SK-N-MC (cell line): ENCODE results near the gene SV2C.
A peak's percentile ranks its signal among the peaks of the same experiment; 100 is the strongest.

ENCODE experiments used
- DNase-seq: peaks from one replicate; pipeline ENCODE4 v3.0.0-alpha.2; 2011; ENCODE audit warnings: low read depth, low spot score
- H3K27ac ChIP-seq: fragments of 200-600 bp; sonication (generic); 2 replicates; pipeline ENCODE4 v1.5.1; 2016; ENCODE audit warnings: mixed run types
- H3K36me3 ChIP-seq: fragments of 200-600 bp; sonication (generic); 2 replicates; pipeline ENCODE4 v1.6.1; 2017; ENCODE audit warnings: antibody characterized with exemption, low read length, mixed read lengths; ENCODE audit not compliant: insufficient read depth
- H3K4me3 ChIP-seq: fragments of 200-600 bp; sonication (generic); 2 replicates; pipeline ENCODE4 v1.5.1; 2016
- H3K9ac ChIP-seq: fragments of 200-600 bp; sonication (generic); 2 replicates; pipeline ENCODE4 v1.8.0; 2017; ENCODE audit warnings: mixed run types, mixed read lengths; ENCODE audit not compliant: insufficient read length
- H3K9me3 ChIP-seq: fragments of 200-600 bp; sonication (generic); 2 replicates; pipeline ENCODE4 v1.6.1; 2017; ENCODE audit warnings: low read depth, mild to moderate bottlenecking, antibody characterized with exemption, low read length, moderate library complexity, mixed read lengths
- EZH2 ChIP-seq: fragments of 200-600 bp; sonication (generic); IDR thresholded peaks from one replicate; pipeline ENCODE4 v1.6.1; 2017; ENCODE audit warnings: antibody characterized with exemption
- FOXP2 ChIP-seq: optimal IDR thresholded peaks from 2 replicates; pipeline ENCODE3; 2011; ENCODE audit warnings: mild to moderate bottlenecking, moderate library complexity; ENCODE audit not compliant: insufficient read depth; ENCODE audit errors: extremely low read length, control extremely low read depth
- POLR2AphosphoS5 ChIP-seq: IDR thresholded peaks from 2 replicates; pipeline ENCODE4 v1.6.1; 2012; ENCODE audit warnings: mild to moderate bottlenecking, low read depth, low read length, borderline replicate concordance

SV2C gene

GRCh38 chr5:76388236-76388635 is 305.1 kb downstream of the SV2C start:
- no peaks in the 10 kb centered on the region for H3K9me3 ChIP-seq
- H3K4me3 ChIP-seq = no peak overlapping the region
- no peak for DNase-seq
- no peaks in the 10 kb centered on the region for H3K36me3 ChIP-seq
- H3K27ac ChIP-seq = no peak overlapping the region
- TF ChIP-seq FOXP2 (no peak), EZH2 (no peak), POLR2AphosphoS5 (no peak)
- no peak overlapping the region for H3K9ac ChIP-seq

GRCh38 chr5:76388791-76389512 is 305.8 kb downstream of the SV2C start:
- H3K9me3 ChIP-seq = no peaks in the 10 kb centered on the region
- no peak overlapping the region for H3K4me3 ChIP-seq
- no peak overlapping the region for H3K9ac ChIP-seq
- TF ChIP-seq POLR2AphosphoS5 (no peak), FOXP2 (no peak), EZH2 (no peak)
- no peak overlapping the region for H3K27ac ChIP-seq
- no peak for DNase-seq
- H3K36me3 ChIP-seq = no peaks in the 10 kb centered on the region

- DNase-seq = no peak
- H3K4me3 ChIP-seq = no peak overlapping the region
- TF ChIP-seq EZH2 (no peak), POLR2AphosphoS5 (no peak), FOXP2 (no peak)
- H3K9me3 ChIP-seq = no peaks in the 10 kb centered on the region
- H3K27ac ChIP-seq = no peak overlapping the region
- H3K36me3 ChIP-seq = no peaks in the 10 kb centered on the region
- H3K9ac ChIP-seq = no peak overlapping the region
Measured at GRCh38 chr5:76389513-76390154, 306.5 kb downstream of the SV2C start.

- TF ChIP-seq EZH2 (no peak), FOXP2 (no peak), POLR2AphosphoS5 (no peak)
- no peaks in the 10 kb centered on the region for H3K9me3 ChIP-seq
- H3K9ac ChIP-seq = no peak overlapping the region
- no peak overlapping the region for H3K27ac ChIP-seq
- no peaks in the 10 kb centered on the region for H3K36me3 ChIP-seq
- no peak overlapping the region for H3K4me3 ChIP-seq
- DNase-seq = no peak
Measured at GRCh38 chr5:76391014-76391413, 307.8 kb downstream of the SV2C start.

- peak overlapping the region; percentile 60 for H3K4me3 ChIP-seq
- peak; percentile 81 for DNase-seq
- no peaks in the 10 kb centered on the region for H3K9me3 ChIP-seq
- H3K9ac ChIP-seq = peak overlapping the region; percentile 78
- TF ChIP-seq FOXP2 (peak; percentile 60), EZH2 (no peak)
- no peaks in the 10 kb centered on the region for H3K36me3 ChIP-seq
- peak overlapping the region; percentile 99 for H3K27ac ChIP-seq
Measured at GRCh38 chr5:76393035-76393680, 310.0 kb downstream of the SV2C start.

GRCh38 chr5:76397200-76397599 is 314.0 kb downstream of the SV2C start:
- H3K9me3 ChIP-seq = no peaks in the 10 kb centered on the region
- no peak overlapping the region for H3K4me3 ChIP-seq
- DNase-seq = no peak
- H3K27ac ChIP-seq = no peak overlapping the region
- H3K9ac ChIP-seq = no peak overlapping the region
- TF ChIP-seq EZH2 (no peak), FOXP2 (no peak), POLR2AphosphoS5 (no peak)
- H3K36me3 ChIP-seq = no peaks in the 10 kb centered on the region

GRCh38 chr5:76399268-76399667 is 316.1 kb downstream of the SV2C start:
- Histone ChIP-seq H3K9me3 (no peaks in the 10 kb centered on the region), H3K27ac (no peak overlapping the region), H3K4me3 (no peak overlapping the region), H3K36me3 (no peaks in the 10 kb centered on the region), H3K9ac (no peak overlapping the region)
- TF ChIP-seq FOXP2 (no peak), EZH2 (no peak), POLR2AphosphoS5 (no peak)
- DNase-seq = no peak

GRCh38 chr5:76400466-76400865 is 317.3 kb downstream of the SV2C start:
- H3K36me3 ChIP-seq = no peaks in the 10 kb centered on the region
- no peak overlapping the region for H3K27ac ChIP-seq
- no peaks in the 10 kb centered on the region for H3K9me3 ChIP-seq
- H3K9ac ChIP-seq = no peak overlapping the region
- H3K4me3 ChIP-seq = no peak overlapping the region
- DNase-seq = no peak
- TF ChIP-seq POLR2AphosphoS5 (no peak), FOXP2 (no peak), EZH2 (no peak)

GRCh38 chr5:76401801-76402250 is 318.6 kb downstream of the SV2C start:
- Histone ChIP-seq H3K9ac (no peak overlapping the region), H3K9me3 (no peaks in the 10 kb centered on the region), H3K36me3 (no peaks in the 10 kb centered on the region), H3K4me3 (peak overlapping the region; percentile 88), H3K27ac (no peak overlapping the region)
- TF ChIP-seq POLR2AphosphoS5 (no peak), EZH2 (no peak), FOXP2 (no peak)
- no peak for DNase-seq
